Inflammatory macrophage treated with lipopolysaccharide for 1 hour (primary cell): ENCODE results near the gene TRMT6.

Experiments
- DNase-seq, 2 donors: peaks; one replicate each; pipeline ENCODE4 v3.0.0-alpha.2; 2020 to 2022

TRMT6 gene

GRCh38 chr20:5945963-5946362 is 4.4 kb downstream of the TRMT6 start:
- DNase-seq: no peak

- DNase-seq: no peak
These were observed 11.8 kb downstream of the TRMT6 start for GRCh38 chr20:5938456-5939029.

GRCh38 chr20:5936238-5936637 is 14.1 kb downstream of the TRMT6 start:
- DNase-seq: no peak

GRCh38 chr20:5935384-5935783 is 14.9 kb downstream of the TRMT6 start:
- DNase-seq: no peak

GRCh38 chr20:5933802-5934436 is 16.4 kb downstream of the TRMT6 start:
- DNase-seq: peak in 1 of 2 donors; percentile 23

- no peak for DNase-seq
These were observed 17.5 kb downstream of the TRMT6 start for GRCh38 chr20:5932796-5933195.

- no peak for DNase-seq
These were observed 18.9 kb downstream of the TRMT6 start for GRCh38 chr20:5931411-5931810.

- peak in 1 of 2 donors; percentile 46 for DNase-seq
These were observed 21.3 kb downstream of the TRMT6 start for GRCh38 chr20:5928836-5929715.

- no peak for DNase-seq
These were observed 22.4 kb downstream of the TRMT6 start for GRCh38 chr20:5927749-5928462.

- no peak for DNase-seq
These were observed 24.8 kb downstream of the TRMT6 start for GRCh38 chr20:5925551-5925950.

GRCh38 chr20:5923493-5923892 is 26.8 kb downstream of the TRMT6 start:
- no peak for DNase-seq

GRCh38 chr20:5920581-5920980 is 29.8 kb downstream of the TRMT6 start:
- no peak for DNase-seq

GRCh38 chr20:5919626-5920544 is 30.4 kb downstream of the TRMT6 start:
- no peak for DNase-seq

GRCh38 chr20:5918856-5919625 is 31.3 kb downstream of the TRMT6 start:
- peak; percentile 15 to 34 for DNase-seq

- no peak for DNase-seq
These were observed 35.5 kb downstream of the TRMT6 start for GRCh38 chr20:5914859-5915258.

- no peak for DNase-seq
These were observed 37.2 kb downstream of the TRMT6 start for GRCh38 chr20:5913166-5913565.

GRCh38 chr20:5910186-5910585 is 40.1 kb downstream of the TRMT6 start:
- DNase-seq: no peak

- DNase-seq: no peak
These were observed 41.4 kb downstream of the TRMT6 start for GRCh38 chr20:5908981-5909380.

GRCh38 chr20:5900908-5901307 is 49.4 kb downstream of the TRMT6 start:
- no peak for DNase-seq

- DNase-seq: no peak
These were observed 50.9 kb downstream of the TRMT6 start for GRCh38 chr20:5899444-5899843.

GRCh38 chr20:5895626-5896025 is 54.7 kb downstream of the TRMT6 start:
- DNase-seq: peak; percentile 62 to 70
